Right cardiac atrium (tissue), 5 donors: ENCODE results near the gene ITPK1. TPM values are rescaled to one million over a fixed set of nuclear protein-coding genes. Genes with fewer than 3 reads are reported as not detected.
"Not testable (repeated sequence)": the region's sequence is repeated elsewhere in the genome, so short reads cannot be mapped to it uniquely, and the experiment has no call there.

ENCODE experiments used
- ATAC-seq, 2 donors: fragments of 200-7000 bp; cut with Tn5 transposase; one replicate each; pipeline versions ENCODE4 v1.8.0 to v1.9.1; 2020; ENCODE audit warnings: moderate library complexity in 2 of 2, mild to moderate bottlenecking in 1 of 2
- DNase-seq, 3 donors: peaks; one replicate each; pipeline ENCODE4 v3.0.0-alpha.2; 2020
- H3K27ac ChIP-seq: one replicate; pipeline ENCODE4 v1.5.1; 2013; ENCODE audit warnings: mild to moderate bottlenecking, low read length, control low read depth, moderate library complexity
- H3K27me3 ChIP-seq: one replicate; pipeline ENCODE4 v1.6.1; 2013; ENCODE audit not compliant: control insufficient read depth, insufficient read depth
- H3K4me1 ChIP-seq: one replicate; pipeline ENCODE4 v1.6.1; 2013; ENCODE audit warnings: low read length; ENCODE audit not compliant: control insufficient read depth, insufficient read depth
- H3K4me3 ChIP-seq: one replicate; pipeline ENCODE4 v1.5.1; 2013; ENCODE audit warnings: low read length, control low read depth
- H3K9me3 ChIP-seq: one replicate; pipeline ENCODE4 v1.6.1; 2013; ENCODE audit warnings: low read length; ENCODE audit not compliant: control insufficient read depth
- WGBS: extraction: QIAGEN DNeasy Blood & Tissue Kit; methylation state at CpG from one replicate; pipeline ENCODE4 v1.1.7; 2013; 5-methylcytosine and 5-hydroxymethylcytosine counted together
- intact Hi-C, 4 donors: fragments of 100-400 bp; cut with DNase I; formaldehyde crosslinking; loops; one replicate each; pipeline versions ENCODE4 v1.11.0 to v1.14.0; 2022 to 2023
- long read RNA-seq, 4 donors: library from polyadenylated mRNA; unstranded; transcript quantifications; one replicate each; pipeline ENCODE4 v2.0.0, GENCODE V29; 2020 to 2021
- polyA plus RNA-seq: library from polyadenylated mRNA; stranded (reverse); fragments of 200-250 nt; gene quantifications from one replicate; pipeline ENCODE4 v1.2.3, GENCODE V29; 2013
- total RNA-seq, 4 donors: library from RNA; stranded (reverse); fragmentation: NEBNext Ultra II Directional; extraction: Animal tissue kit (Norgen Biotek cat#: 25700); gene quantifications; one replicate each; pipeline ENCODE4 v1.2.1, GENCODE V29; 2021
- donor health status: healthy with polysubstance abuse.
- donor health status: DM: no; HTN: yes; CAD: no.
- donor health status: DM: no; HTN: no; CAD: no.
- donor health status: DM: no; HTN: yes; CAD: no; lungs with severe emphysema.
- donor health status: DM: yes; HTN: yes; CAD: no.

Gene ITPK1
- total RNA-seq: 100 to 1,000 TPM; 113 to 135 (median 129) TPM
- polyA plus RNA-seq: 78.2 TPM
- long read RNA-seq, donor 1, full-length matches to known transcripts: 103 of 286 reads
- long read RNA-seq, donor 1, partial matches to known transcripts: 114 of 286 reads
- long read RNA-seq, donor 1, other reads (novel, unspliced or antisense): 69 of 286 reads
- long read RNA-seq, donor 2, full-length matches to known transcripts: 71 of 180 reads
- long read RNA-seq, donor 2, partial matches to known transcripts: 70 of 180 reads
- long read RNA-seq, donor 2, other reads (novel, unspliced or antisense): 39 of 180 reads
- long read RNA-seq, donor 3, full-length matches to known transcripts: 24 of 151 reads
- long read RNA-seq, donor 3, partial matches to known transcripts: 82 of 151 reads
- long read RNA-seq, donor 3, other reads (novel, unspliced or antisense): 45 of 151 reads
- long read RNA-seq, donor 4, full-length matches to known transcripts: 52 of 185 reads
- long read RNA-seq, donor 4, partial matches to known transcripts: 93 of 185 reads
- long read RNA-seq, donor 4, other reads (novel, unspliced or antisense): 40 of 185 reads

GRCh38 chr14:93115821-93116675 lies at the start of gene ITPK1:
Gene ITPK1 (minus strand): TSS chr14:93115925. CDS start chr14:93115163, 762 bp downstream.
- DNase-seq: peak; percentile 59 to 86 (median 85)
- WGBS: under 1% methylated on average over 77 of the region's 77 CpGs
- H3K27ac ChIP-seq: peak within 1 kb of the TSS; percentile 100
- H3K4me3 ChIP-seq: peak within 1 kb of the TSS; percentile 80
- H3K4me1 ChIP-seq: peaks cover 7% of the 10 kb centered on the region
- peak; percentile 52 to 57 for ATAC-seq
- no peaks in the 10 kb centered on the region for H3K27me3 ChIP-seq
- intact Hi-C loops: loop anchor here in 1 of 4 donors (10.0 kb wide), 2 partner anchors 81 to 151 kb away; no protein-coding TSS in a partner anchor
- H3K9me3 ChIP-seq: no peaks in the 10 kb centered on the region

GRCh38 chr14:93163564-93163963 lies 47.8 kb upstream of the ITPK1 start:
- ATAC-seq: no peak
- Histone ChIP-seq H3K27ac (no peak overlapping the region), H3K4me1 (no peaks in the 10 kb centered on the region), H3K4me3 (no peak overlapping the region), H3K27me3 (no peaks in the 10 kb centered on the region), H3K9me3 (no peaks in the 10 kb centered on the region)
- WGBS: 67% methylated on average over 5 of the region's 5 CpGs
- intact Hi-C loops: no loop called here
- DNase-seq: no peak

- H3K27ac ChIP-seq: no peak overlapping the region
- ATAC-seq: no peak
- H3K9me3 ChIP-seq: no peaks in the 10 kb centered on the region
- intact Hi-C loops: no loop called here
- DNase-seq: no peak
- no peaks in the 10 kb centered on the region for H3K4me1 ChIP-seq
- 61% methylated on average over 4 of the region's 4 CpGs for WGBS
- H3K27me3 ChIP-seq: no peaks in the 10 kb centered on the region
- no peak overlapping the region for H3K4me3 ChIP-seq
These were observed 45.8 kb upstream of the ITPK1 start for GRCh38 chr14:93161411-93161940.

GRCh38 chr14:93160353-93160801 lies 44.7 kb upstream of the ITPK1 start:
- WGBS: 33% methylated on average over 4 of the region's 4 CpGs
- intact Hi-C loops: no loop called here
- no peak for DNase-seq
- Histone ChIP-seq H3K27me3 (no peaks in the 10 kb centered on the region), H3K27ac (no peak overlapping the region), H3K4me3 (no peak overlapping the region), H3K9me3 (no peaks in the 10 kb centered on the region), H3K4me1 (no peaks in the 10 kb centered on the region)
- ATAC-seq: peak in 1 of 2 donors; percentile 21

DNA sequence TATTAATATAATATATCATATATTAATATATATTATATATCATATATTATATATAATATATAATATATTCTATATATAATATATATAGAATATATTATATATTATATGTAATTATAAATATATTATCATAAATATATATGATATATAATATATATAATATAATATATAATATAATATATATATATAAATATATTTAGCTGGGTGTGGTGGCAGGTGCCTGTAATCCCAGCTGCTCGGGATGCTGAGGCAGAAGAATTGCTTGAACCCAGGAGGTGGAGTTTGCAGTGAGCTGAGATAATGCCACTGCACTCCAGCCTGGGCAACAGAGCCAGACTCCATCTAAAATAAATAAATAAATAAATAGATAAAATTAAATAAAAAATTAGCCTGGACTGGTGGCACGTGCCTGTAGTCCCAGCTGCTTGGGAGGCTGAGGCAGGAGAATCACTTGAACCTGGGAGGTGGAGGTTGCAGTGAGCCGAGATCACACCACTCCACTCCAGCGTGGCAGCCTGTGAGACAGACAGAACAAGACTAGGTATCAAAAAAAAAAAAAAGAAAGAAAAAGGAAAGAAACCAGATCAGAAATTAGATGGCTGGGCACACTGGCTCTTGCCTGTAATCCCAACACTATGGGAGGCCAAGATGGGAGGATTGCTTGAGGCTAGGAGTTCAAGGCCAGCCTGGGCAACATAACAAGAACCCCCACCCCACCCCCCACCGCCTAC lies 44.1 kb upstream of the ITPK1 start:
- intact Hi-C loops: loop anchor here in 1 of 4 donors (10.0 kb wide), 1 partner anchor 285 kb away; no protein-coding TSS in a partner anchor
- 61% methylated on average over 5 of the region's 5 CpGs for WGBS
- not testable (repeated sequence) for H3K9me3 ChIP-seq, ATAC-seq, H3K4me3 ChIP-seq, DNase-seq, H3K27ac ChIP-seq, H3K4me1 ChIP-seq, H3K27me3 ChIP-seq

- DNase-seq, H3K4me1 ChIP-seq, H3K27ac ChIP-seq, H3K4me3 ChIP-seq, ATAC-seq, H3K9me3 ChIP-seq, H3K27me3 ChIP-seq: not testable (repeated sequence)
- intact Hi-C loops: loop anchor here in 1 of 4 donors (10.0 kb wide), 1 partner anchor 284 kb away; no protein-coding TSS in a partner anchor
- 93% methylated on average over 7 of the region's 7 CpGs for WGBS
These were observed 42.6 kb upstream of the ITPK1 start for GRCh38 chr14:93158349-93158748.

DNA sequence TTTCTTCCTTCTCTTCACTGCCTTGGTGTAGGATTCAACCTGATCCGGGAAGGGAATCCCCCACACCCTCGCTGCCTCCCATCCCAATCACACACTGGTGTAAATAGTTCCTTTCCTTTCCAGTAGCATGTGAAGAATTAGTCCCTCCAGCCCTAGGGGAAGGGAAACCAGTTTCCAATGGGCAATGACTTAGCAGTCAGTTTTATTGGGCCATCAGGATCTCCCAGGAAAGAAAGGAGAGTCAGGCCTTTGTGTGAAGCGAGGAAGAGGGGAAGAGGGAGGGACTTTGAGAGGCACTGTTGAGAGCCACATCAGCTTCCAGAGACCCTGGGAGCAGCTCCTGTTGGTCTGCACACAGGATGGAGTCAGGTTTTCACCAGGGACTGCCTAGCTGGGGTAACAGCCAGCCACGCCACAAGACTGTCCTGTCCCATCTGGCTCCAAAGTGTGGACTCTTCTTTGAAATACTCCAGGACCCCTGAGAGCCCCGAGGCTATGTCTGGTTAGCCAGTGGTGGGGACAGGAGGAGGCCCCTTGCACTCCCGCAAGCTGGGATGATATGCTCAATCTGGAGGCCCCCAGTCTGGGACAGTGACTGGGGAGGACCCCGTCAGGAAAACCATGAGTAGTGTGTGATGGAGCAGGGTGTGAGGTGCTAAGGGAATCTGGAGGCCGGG lies 41.1 kb upstream of the ITPK1 start:
- WGBS: 81% methylated on average over 8 of the region's 8 CpGs
- no peak overlapping the region for H3K4me3 ChIP-seq
- no peak for ATAC-seq
- intact Hi-C loops: loop anchor here in 1 of 4 donors (10.0 kb wide), 1 partner anchor 282 kb away; no protein-coding TSS in a partner anchor
- H3K27me3 ChIP-seq: no peaks in the 10 kb centered on the region
- H3K27ac ChIP-seq: no peak overlapping the region
- no peak for DNase-seq
- H3K9me3 ChIP-seq: no peaks in the 10 kb centered on the region
- no peaks in the 10 kb centered on the region for H3K4me1 ChIP-seq

GRCh38 chr14:93155667-93156066 lies 39.9 kb upstream of the ITPK1 start:
- 79% methylated on average over 2 of the region's 2 CpGs for WGBS
- intact Hi-C loops: loop anchor here in 1 of 4 donors (10.0 kb wide), 1 partner anchor 281 kb away; no protein-coding TSS in a partner anchor
- Histone ChIP-seq H3K4me1 (no peaks in the 10 kb centered on the region), H3K27ac (no peak overlapping the region), H3K27me3 (no peaks in the 10 kb centered on the region), H3K4me3 (no peak overlapping the region), H3K9me3 (no peaks in the 10 kb centered on the region)
- DNase-seq (no peak), ATAC-seq (no peak)

- Histone ChIP-seq H3K27ac (no peak overlapping the region), H3K27me3 (no peaks in the 10 kb centered on the region), H3K4me1 (no peaks in the 10 kb centered on the region), H3K4me3 (no peak overlapping the region), H3K9me3 (no peaks in the 10 kb centered on the region)
- WGBS: 74% methylated on average over 7 of the region's 7 CpGs
- intact Hi-C loops: loop anchor here in 1 of 4 donors (10.0 kb wide), 1 partner anchor 278 kb away; no protein-coding TSS in a partner anchor
- no peak for ATAC-seq
- no peak for DNase-seq
These were observed 37.4 kb upstream of the ITPK1 start for GRCh38 chr14:93153121-93153520.
